Left renal pelvis (tissue), 4 donors: ENCODE results near the gene POLG. TPM values are rescaled to one million over a fixed set of nuclear protein-coding genes. Genes with fewer than 3 reads are reported as not detected.

Experiments used
- DNase-seq, 4 donors: peaks; one replicate each; pipeline ENCODE4 v3.0.0-alpha.2; 2013; ENCODE audit warnings: low read depth in 4 of 4, low spot score in 3 of 4
- polyA plus RNA-seq, 4 donors: library from polyadenylated mRNA; unstranded; fragments of 120-200 nt; gene quantifications; one replicate each; pipeline ENCODE4 v1.2.1, GENCODE V29; 2013; ENCODE audit not compliant: insufficient read length in 4 of 4

Gene POLG
- polyA plus RNA-seq, 4 donors = 40.1 to 58.0 (median 49.5) TPM

DNA sequence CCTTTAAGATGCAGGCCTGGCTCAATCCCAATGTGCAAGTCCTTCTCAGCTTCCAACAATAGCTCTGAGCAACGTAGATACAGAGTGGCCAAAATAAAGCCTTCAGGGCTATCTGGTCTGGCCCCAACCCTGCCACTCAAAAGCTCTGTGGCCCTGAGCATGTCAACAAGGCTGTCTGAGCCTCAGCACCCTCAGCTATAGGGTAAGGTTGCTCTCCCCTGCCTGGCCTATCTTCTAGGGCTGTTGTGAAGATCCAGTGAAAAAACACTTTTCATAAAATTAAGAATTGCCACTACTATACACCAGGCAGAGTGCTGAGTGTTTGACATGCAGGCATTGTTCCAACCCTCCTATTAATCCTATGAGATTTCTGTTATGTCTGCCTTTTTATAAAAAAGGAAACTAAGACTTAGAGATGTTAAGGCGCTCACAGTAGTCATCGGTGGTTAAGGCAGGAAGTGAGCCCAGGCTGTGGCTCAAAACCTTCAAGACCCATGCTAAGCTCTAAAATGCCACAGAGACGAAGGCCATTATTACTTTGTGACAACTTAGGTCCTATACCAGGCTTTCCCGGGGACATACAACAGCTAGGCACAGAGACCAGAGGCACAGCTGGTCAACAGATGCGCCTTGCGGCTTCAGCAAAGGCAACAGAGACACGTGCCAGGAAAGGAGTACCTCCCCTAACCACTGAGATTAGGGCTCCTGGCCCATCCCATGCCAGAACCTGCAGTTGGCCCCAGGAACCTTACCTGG lies 5.1 kb downstream of the POLG start:
- no peak for DNase-seq

DNA sequence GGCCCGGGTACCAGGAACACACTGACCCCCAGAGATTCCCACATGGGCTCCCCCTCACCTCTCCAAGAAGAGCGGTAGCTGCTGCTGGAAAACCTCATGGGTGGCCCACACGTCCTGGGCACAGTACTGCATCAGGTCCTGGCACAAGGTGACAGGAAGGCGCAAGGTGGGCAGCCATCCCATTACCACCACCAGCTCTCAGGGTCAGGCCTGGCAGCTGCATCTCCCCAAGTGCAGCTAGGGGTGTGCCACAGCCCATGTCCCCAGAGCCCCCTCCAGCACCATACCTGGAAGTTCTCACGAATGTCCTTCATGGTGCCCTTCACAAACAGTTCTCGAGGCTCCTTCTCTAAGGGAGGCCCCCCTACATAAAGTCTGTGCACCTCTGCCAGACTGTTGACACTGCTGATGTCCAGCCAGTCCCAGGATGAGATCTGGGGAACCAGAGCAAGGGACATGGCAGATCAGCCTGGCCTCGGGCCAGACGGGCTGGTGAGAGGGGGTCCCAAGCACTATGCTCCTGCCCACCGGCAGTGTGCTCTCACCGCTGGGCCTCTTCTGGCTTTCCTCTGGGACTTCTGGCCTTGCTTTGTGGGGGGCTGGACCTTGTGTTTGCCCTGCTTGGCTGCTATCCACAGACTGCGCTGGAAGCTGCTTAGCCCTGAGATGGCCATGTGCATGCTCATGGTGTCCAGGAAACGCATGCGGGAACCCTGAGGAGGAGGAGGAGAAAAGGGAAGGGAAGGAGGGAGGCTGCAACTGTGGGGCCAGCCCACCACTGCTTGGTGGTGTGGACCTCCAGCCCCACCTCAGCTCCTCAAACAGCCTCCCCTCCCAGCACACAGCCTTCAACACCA lies 6.0 kb downstream of the POLG start:
- DNase-seq = no peak

DNA sequence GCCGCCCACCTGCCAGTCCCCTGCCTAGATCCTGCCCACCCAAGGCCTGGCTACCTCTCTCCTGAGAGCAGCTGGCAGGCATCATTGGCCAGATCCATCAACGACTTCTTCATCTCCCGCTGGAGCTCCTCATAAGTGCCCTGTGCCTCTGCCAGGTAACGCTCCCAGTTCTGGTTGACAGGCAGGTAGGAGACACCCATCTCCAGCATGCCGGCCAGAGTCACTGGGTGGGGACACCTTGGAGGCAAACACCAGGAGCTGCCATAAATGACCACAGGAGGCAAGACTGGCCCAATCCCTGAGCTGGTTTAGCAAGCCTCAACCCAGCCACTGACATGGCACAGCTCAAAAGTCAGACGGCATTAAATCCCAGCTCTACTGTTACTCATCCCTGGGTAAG lies 7.5 kb downstream of the POLG start:
- no peak for DNase-seq

DNA sequence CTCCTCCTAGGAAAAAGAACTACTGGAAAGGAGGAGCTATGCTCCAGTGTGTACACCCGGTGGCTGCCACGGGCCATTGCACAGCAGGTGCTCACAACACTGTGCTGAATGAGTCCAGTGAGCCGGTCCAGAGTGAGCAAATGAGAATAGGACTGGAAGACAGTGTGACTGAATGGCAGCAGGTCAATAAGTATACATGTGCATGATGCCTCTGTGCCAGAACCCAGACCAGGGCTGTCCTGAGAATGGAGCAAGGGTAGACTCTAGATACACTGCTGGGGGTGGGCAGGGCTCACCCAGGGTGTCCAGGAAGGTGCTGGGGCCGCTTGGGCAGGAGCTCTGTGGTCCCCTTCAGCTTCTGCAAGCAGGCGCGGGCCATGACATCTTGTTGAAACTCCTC lies 8.3 kb downstream of the POLG start:
- DNase-seq = no peak

GRCh38 chr15:89325039-89325803 lies 9.4 kb downstream of the POLG start:
- DNase-seq = no peak

GRCh38 chr15:89323825-89324224 lies 10.8 kb downstream of the POLG start:
- DNase-seq = no peak

DNA sequence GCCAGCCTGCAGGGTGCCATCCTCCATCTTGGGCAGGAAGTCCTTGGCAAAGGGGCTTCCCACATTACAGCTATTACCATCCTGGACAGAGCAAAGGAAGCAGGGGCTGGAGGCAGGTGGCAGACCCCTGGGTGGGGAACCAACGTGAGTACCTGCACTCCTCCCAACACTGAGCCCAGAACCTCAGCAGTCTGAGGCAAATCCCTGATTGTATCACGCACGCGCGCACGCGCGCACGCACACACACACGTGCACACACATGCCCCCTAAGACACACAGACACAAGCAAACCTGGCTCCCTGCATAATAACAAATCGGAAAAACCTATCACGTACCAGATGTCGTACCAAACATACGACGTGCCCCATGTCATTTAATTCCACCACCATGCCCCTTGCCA lies 11.8 kb downstream of the POLG start:
- no peak for DNase-seq

- no peak for DNase-seq
Measured at GRCh38 chr15:89321521-89322410, 12.9 kb downstream of the POLG start.

GRCh38 chr15:89320200-89320599 lies 14.4 kb downstream of the POLG start:
- DNase-seq = no peak

GRCh38 chr15:89319678-89320077 lies 14.9 kb downstream of the POLG start:
- no peak for DNase-seq

- DNase-seq = no peak
Measured at GRCh38 chr15:89317186-89317720, 17.4 kb downstream of the POLG start.

DNA sequence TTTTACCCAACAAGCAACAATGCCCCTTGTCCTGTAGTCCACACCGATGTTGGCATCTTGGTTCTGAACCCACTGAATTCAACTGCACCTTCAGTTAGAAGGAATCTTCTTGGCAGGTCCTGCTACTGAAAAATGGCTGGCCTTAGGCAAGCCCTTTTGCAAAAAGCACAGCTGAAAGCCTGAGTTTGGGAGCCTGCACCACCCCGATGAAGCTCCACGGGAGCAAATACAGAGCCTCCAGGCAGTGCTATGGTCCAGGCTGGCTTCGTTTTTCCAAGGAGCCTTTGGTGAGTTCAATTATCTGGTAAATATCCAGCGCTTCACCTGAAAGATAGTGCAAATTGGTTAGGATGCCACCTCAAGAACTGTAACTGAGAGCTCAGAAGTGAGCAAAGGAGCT lies 18.1 kb downstream of the POLG start:
- no peak for DNase-seq

DNA sequence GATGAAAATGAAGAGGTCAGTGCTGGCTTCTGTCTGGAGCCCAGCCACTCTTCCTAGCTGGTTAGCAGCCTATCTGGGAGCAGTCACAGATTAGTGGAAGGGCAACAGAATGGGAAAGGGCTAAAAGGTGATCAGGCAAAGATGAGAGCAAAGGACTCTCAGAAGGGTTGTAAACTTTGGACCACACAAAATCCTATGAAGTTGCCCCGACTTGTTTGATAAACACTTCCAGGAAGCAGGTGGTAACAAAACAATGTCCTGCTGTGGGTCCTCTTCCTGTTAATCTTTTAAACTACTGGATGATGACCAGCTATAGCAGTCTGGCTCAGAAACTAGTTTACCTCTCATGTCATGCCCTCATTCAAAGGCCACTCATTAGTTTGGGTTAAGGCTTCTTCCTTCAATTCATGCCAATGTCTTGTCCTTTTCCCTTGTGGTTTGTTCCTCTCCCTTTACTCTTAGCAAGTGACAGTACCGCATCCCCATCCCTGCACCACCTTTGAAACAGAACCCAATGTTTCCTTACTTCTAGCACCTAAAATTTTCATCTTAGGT lies 19.2 kb downstream of the POLG start:
- DNase-seq = no peak

DNA sequence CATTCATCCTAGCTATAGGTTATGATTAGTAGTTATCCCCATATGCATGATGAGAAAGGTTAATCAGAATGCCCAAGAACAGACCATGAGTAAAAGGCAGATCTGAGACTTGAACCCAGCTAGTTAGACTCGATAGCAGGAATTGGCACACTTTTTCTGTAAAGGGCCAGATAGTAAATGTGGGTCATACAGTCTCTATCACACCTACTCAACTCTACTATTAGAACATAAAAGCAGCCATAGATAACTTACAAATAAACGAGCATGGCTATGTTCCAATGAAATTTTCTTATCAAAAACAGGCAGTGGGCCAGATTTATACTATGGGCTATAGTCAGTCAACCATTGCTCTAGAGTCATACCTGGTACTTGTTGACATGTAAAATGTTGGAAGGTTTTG lies 24.6 kb downstream of the POLG start:
- no peak for DNase-seq

- DNase-seq = no peak
Measured at GRCh38 chr15:89308236-89308635, 26.4 kb downstream of the POLG start.

- no peak for DNase-seq
Measured at GRCh38 chr15:89307791-89308190, 26.8 kb downstream of the POLG start.

- DNase-seq = no peak
Measured at GRCh38 chr15:89307046-89307587, 27.5 kb downstream of the POLG start.

- no peak for DNase-seq
Measured at GRCh38 chr15:89305395-89305794, 29.2 kb downstream of the POLG start.

GRCh38 chr15:89303986-89304385 lies 30.6 kb downstream of the POLG start:
- no peak for DNase-seq
